Measurements from ENCODE around the gene TYROBP. TPM values are rescaled to one million over a fixed set of nuclear protein-coding genes. Genes with fewer than 3 reads are reported as not detected.

TYROBP gene
- total and polyA plus RNA-seq, 4 donors: 17.0 to 1,276 (median 417) TPM

DNA sequence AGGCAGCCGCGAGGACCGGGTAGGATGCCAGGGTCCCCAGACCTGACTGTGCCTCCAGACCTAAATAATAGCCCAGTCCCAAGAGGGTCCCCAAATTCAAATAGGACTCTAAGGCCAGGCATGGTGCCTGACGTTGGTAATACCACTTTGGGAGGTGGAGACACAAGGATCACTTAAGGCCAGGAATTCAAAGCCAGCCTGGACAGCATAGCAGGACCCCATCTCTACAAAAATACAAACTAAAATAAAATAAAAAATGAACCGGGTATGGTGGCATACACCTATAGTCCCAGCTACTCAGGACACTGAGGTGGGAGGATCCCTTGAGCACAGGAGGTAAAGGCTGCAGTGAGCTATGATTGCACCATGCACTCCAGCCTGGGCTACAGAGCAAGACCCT, 45.1 kb downstream of the TYROBP start:
- Histone ChIP-seq H3K9me3 (ENCODE audit: control insufficient read depth in 4 of 4, insufficient read depth in 3 of 4, low read length in 3 of 4) (peaks cover 0 to 4% (median 0%) of the 10 kb centered on the region in 4 donors), H3K27ac (ENCODE audit: low read depth in 1 of 2, low read length in 1 of 2) (no peak overlapping the region), H3K36me3 (ENCODE audit: control insufficient read depth in 4 of 4, insufficient read depth in 4 of 4, low read length in 4 of 4) (no peaks in the 10 kb centered on the region), H3K4me3 (no peak overlapping the region), H3K27me3 (ENCODE audit: control insufficient read depth in 3 of 3, insufficient read depth in 3 of 3, low read length in 2 of 3) (peaks cover 10 to 23% (median 22%) of the 10 kb centered on the region in 3 donors), H3K9ac (ENCODE audit: insufficient read depth in 1 of 2, low read length in 2 of 2) (no peak overlapping the region), H3K4me1 (ENCODE audit: control insufficient read depth in 5 of 5, insufficient read depth in 5 of 5, low read length in 5 of 5) (peaks cover 0 to 3% (median 0%) of the 10 kb centered on the region in 5 donors)
- no peak for ATAC-seq (ENCODE audit: insufficient read depth, low FRiP score)
- no peak for DNase-seq
- 87% methylated on average over 5 of the region's 5 CpGs for WGBS, 2 donors
- TF ChIP-seq, protein P1, sequence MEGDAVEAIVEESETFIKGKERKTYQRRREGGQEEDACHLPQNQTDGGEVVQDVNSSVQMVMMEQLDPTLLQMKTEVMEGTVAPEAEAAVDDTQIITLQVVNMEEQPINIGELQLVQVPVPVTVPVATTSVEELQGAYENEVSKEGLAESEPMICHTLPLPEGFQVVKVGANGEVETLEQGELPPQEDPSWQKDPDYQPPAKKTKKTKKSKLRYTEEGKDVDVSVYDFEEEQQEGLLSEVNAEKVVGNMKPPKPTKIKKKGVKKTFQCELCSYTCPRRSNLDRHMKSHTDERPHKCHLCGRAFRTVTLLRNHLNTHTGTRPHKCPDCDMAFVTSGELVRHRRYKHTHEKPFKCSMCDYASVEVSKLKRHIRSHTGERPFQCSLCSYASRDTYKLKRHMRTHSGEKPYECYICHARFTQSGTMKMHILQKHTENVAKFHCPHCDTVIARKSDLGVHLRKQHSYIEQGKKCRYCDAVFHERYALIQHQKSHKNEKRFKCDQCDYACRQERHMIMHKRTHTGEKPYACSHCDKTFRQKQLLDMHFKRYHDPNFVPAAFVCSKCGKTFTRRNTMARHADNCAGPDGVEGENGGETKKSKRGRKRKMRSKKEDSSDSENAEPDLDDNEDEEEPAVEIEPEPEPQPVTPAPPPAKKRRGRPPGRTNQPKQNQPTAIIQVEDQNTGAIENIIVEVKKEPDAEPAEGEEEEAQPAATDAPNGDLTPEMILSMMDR (IDR thresholded peaks at IDR 0.05; ENCODE audit: control extremely low read depth, extremely low read depth): no peak

DNA sequence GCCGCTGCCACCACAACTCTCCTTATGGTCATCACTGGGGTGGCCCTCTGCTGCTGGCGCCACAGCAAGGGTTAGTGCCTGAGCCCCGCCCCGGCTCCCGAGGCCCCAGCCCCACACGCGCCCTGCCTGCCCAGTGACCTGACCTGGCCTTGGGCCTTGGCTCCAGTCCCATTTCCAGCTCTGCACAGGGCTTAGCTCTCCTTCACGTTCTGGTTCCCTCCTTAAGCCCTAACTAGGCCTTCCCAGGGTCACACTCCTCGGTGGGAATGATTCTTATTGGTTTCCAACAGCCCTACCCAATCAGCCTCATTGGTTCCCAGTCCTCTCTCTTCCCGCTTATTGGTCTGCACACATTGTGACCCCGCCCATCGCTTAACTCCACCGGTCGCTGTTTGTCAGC, 45.6 kb downstream of the TYROBP start:
- Histone ChIP-seq H3K9ac (ENCODE audit: insufficient read depth in 1 of 2, low read length in 2 of 2) (no peak overlapping the region), H3K4me1 (ENCODE audit: control insufficient read depth in 5 of 5, insufficient read depth in 5 of 5, low read length in 5 of 5) (peaks cover 0 to 3% (median 0%) of the 10 kb centered on the region in 5 donors), H3K27me3 (ENCODE audit: control insufficient read depth in 3 of 3, insufficient read depth in 3 of 3, low read length in 2 of 3) (peaks cover 10 to 27% (median 26%) of the 10 kb centered on the region in 3 donors), H3K4me3 (no peak overlapping the region), H3K27ac (ENCODE audit: low read depth in 1 of 2, low read length in 1 of 2) (no peak overlapping the region), H3K36me3 (ENCODE audit: control insufficient read depth in 4 of 4, insufficient read depth in 4 of 4, low read length in 4 of 4) (no peaks in the 10 kb centered on the region), H3K9me3 (ENCODE audit: control insufficient read depth in 4 of 4, insufficient read depth in 3 of 4, low read length in 3 of 4) (peaks cover 0 to 4% (median 0%) of the 10 kb centered on the region in 4 donors)
- WGBS, 2 donors: 78 to 89% methylated on average over 14 of the region's 14 CpGs
- TF ChIP-seq, protein P1 (IDR thresholded peaks at IDR 0.05; ENCODE audit: control extremely low read depth, extremely low read depth): no peak
- DNase-seq (no peak), ATAC-seq (ENCODE audit: insufficient read depth, low FRiP score) (no peak)

DNA sequence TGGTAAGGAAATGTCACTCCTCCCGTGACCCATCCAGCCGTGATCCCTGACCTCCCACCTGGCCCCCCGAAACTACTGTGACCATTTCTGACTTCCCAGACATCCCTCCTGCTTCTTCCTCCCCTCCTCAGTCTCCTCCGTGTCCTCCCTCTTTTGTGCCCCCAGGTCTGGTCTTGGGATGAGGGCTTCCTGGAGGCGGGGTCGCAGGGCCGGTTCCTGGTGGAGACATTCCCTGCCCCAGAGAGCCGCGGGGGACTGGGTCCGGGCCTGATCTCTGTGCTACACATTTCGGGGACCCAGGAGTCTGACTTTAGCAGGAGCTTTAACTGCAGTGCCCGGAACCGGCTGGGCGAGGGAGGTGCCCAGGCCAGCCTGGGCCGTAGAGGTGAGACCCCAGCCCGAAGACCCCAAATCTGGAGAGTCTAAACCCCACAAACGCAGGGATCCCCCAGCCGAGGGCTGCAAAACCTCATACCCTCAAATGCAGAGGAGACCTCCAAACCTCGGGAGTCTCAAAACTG, 46.4 kb downstream of the TYROBP start:
- no peaks in the 10 kb centered on the region for H3K36me3 ChIP-seq (ENCODE audit: control insufficient read depth in 4 of 4, insufficient read depth in 4 of 4, low read length in 4 of 4)
- DNase-seq: no peak
- ATAC-seq (ENCODE audit: insufficient read depth, low FRiP score): no peak
- peaks cover 10 to 34% (median 30%) of the 10 kb centered on the region in 3 donors for H3K27me3 ChIP-seq (ENCODE audit: control insufficient read depth in 3 of 3, insufficient read depth in 3 of 3, low read length in 2 of 3)
- no peak overlapping the region for H3K4me3 ChIP-seq
- 50 to 56% methylated on average over 19 of the region's 19 CpGs for WGBS, 2 donors
- TF ChIP-seq, protein P1 (IDR thresholded peaks at IDR 0.05; ENCODE audit: control extremely low read depth, extremely low read depth): no peak
- H3K4me1 ChIP-seq (ENCODE audit: control insufficient read depth in 5 of 5, insufficient read depth in 5 of 5, low read length in 5 of 5): peaks cover 0 to 3% (median 1%) of the 10 kb centered on the region in 5 donors
- H3K9me3 ChIP-seq (ENCODE audit: control insufficient read depth in 4 of 4, insufficient read depth in 3 of 4, low read length in 3 of 4): peaks cover 0 to 4% (median 0%) of the 10 kb centered on the region in 4 donors
- no peak overlapping the region for H3K9ac ChIP-seq (ENCODE audit: insufficient read depth in 1 of 2, low read length in 2 of 2)
- H3K27ac ChIP-seq (ENCODE audit: low read depth in 1 of 2, low read length in 1 of 2): no peak overlapping the region
